IMR-90 (cell line): ENCODE measurements around the gene ASPRV1. TPM values are rescaled to one million over a fixed set of nuclear protein-coding genes. Genes with fewer than 3 reads are reported as not detected.

ENCODE experiments used
- ATAC-seq: fragments of 200-7000 bp; cut with Tn5 transposase; 2 replicates; pipeline ENCODE4 v1.9.1; 2020; ENCODE audit warnings: low read depth, mild to moderate bottlenecking, moderate library complexity
- BruUV-seq: library from RNA; stranded (reverse); fragments of 400-500 nt; replicated peaks from 2 replicates; lab custom pipeline; 2021; lab: Mats Ljungman, UMichigan
- CTCF ChIA-PET: fragments of 300-600 bp; formaldehyde crosslinking; extraction: SDS; loops from one replicate; lab custom pipeline; 2021; ENCODE audit warnings: antibody characterized with exemption; lab: Yijun Ruan, JAX
- POLR2A ChIA-PET: fragments of 300-600 bp; sonication (Branson Sonifier 250); formaldehyde crosslinking; loops from one replicate; lab custom pipeline; 2022; ENCODE audit warnings: antibody characterized with exemption; ENCODE audit not compliant: unreplicated experiment; lab: Charles Lee
- DNase-seq: peaks from one replicate; pipeline ENCODE4 v3.0.0; 2013
- H2AFZ ChIP-seq: replicated peaks from 2 replicates; pipeline ENCODE3; 2013; ENCODE audit warnings: low read length, mild to moderate bottlenecking; ENCODE audit not compliant: poor library complexity
- H2AK5ac ChIP-seq: 2 replicates; pipeline ENCODE4 v1.6.1; 2013; ENCODE audit warnings: low read depth, low read length, inconsistent platforms
- H2AK9ac ChIP-seq: replicated peaks from 2 replicates; pipeline ENCODE3; 2013; ENCODE audit warnings: mild to moderate bottlenecking, low read depth, low read length, moderate library complexity; ENCODE audit not compliant: poor library complexity
- H2BK120ac ChIP-seq: 2 replicates; pipeline ENCODE4 v1.6.1; 2013; ENCODE audit warnings: low read depth, low read length, inconsistent platforms
- H2BK15ac ChIP-seq: 3 replicates; pipeline ENCODE4 v1.6.1; 2013; ENCODE audit warnings: low read depth, low read length, inconsistent platforms
- H2BK20ac ChIP-seq: 2 replicates; pipeline ENCODE4 v1.6.1; 2013; ENCODE audit warnings: low read depth, mild to moderate bottlenecking, inconsistent platforms, low read length, moderate library complexity
- H2BK5ac ChIP-seq: 2 replicates; pipeline ENCODE4 v1.6.1; 2013; ENCODE audit warnings: mild to moderate bottlenecking, low read depth, low read length, inconsistent platforms; ENCODE audit not compliant: poor library complexity, severe bottlenecking
- H3K14ac ChIP-seq: replicated peaks from 2 replicates; pipeline ENCODE4 v1.6.1; 2013; ENCODE audit warnings: low read depth, low read length, inconsistent platforms
- H3K18ac ChIP-seq: 2 replicates; pipeline ENCODE4 v1.6.1; 2013; ENCODE audit warnings: low read depth, low read length, control low read depth
- H3K23ac ChIP-seq: 2 replicates; pipeline ENCODE4 v1.6.1; 2013; ENCODE audit warnings: low read depth, low read length, inconsistent platforms
- H3K27ac ChIP-seq: 2 replicates; pipeline ENCODE4 v1.5.1; 2013; ENCODE audit warnings: mild to moderate bottlenecking, control low read depth, low read length; ENCODE audit not compliant: insufficient read depth
- H3K27me3 ChIP-seq: 2 replicates; pipeline ENCODE4 v1.6.1; 2013; ENCODE audit warnings: low read length; ENCODE audit not compliant: control insufficient read depth, insufficient read depth
- H3K36me3 ChIP-seq: 2 replicates; pipeline ENCODE4 v1.6.1; 2013; ENCODE audit warnings: low read length, mixed read lengths; ENCODE audit not compliant: control insufficient read depth, insufficient read depth
- H3K4ac ChIP-seq: 2 replicates; pipeline ENCODE4 v1.6.1; 2013; ENCODE audit warnings: low read depth, low read length, inconsistent platforms
- H3K4me1 ChIP-seq: 2 replicates; pipeline ENCODE4 v1.6.1; 2013; ENCODE audit warnings: low read length, mixed read lengths; ENCODE audit not compliant: control insufficient read depth, insufficient read depth
- H3K4me2 ChIP-seq: 2 replicates; pipeline ENCODE4 v1.6.1; 2013; ENCODE audit warnings: low read depth, mild to moderate bottlenecking, control low read depth, low read length, moderate library complexity
- H3K4me3 ChIP-seq: 2 replicates; pipeline ENCODE4 v1.5.1; 2013; ENCODE audit warnings: low read depth, mild to moderate bottlenecking, control low read depth, low read length, moderate library complexity; ENCODE audit not compliant: insufficient read depth
- H3K56ac ChIP-seq: 2 replicates; pipeline ENCODE4 v1.6.1; 2013; ENCODE audit warnings: low read length, inconsistent platforms; ENCODE audit not compliant: insufficient read depth; ENCODE audit errors: extremely low read depth
- H3K79me1 ChIP-seq, 2 experiments: 2 replicates each; pipeline ENCODE4 v1.6.1; 2013; ENCODE audit warnings: low read length in 2 of 2, inconsistent platforms in 1 of 2, low read depth in 1 of 2
- H3K9ac ChIP-seq: 2 replicates; pipeline ENCODE4 v1.6.1; 2013; ENCODE audit warnings: low read depth, low read length, control low read depth
- H3K9me1 ChIP-seq: 2 replicates; pipeline ENCODE4 v1.6.1; 2013; ENCODE audit warnings: low read length, inconsistent platforms; ENCODE audit not compliant: insufficient read depth
- H3K9me3 ChIP-seq: 2 replicates; pipeline ENCODE4 v1.6.1; 2013; ENCODE audit warnings: low read length; ENCODE audit not compliant: control insufficient read depth, insufficient read depth
- H4K20me1 ChIP-seq: 2 replicates; pipeline ENCODE4 v1.6.1; 2013; ENCODE audit warnings: low read length, inconsistent platforms; ENCODE audit not compliant: insufficient read depth
- H4K5ac ChIP-seq: 2 replicates; pipeline ENCODE4 v1.6.1; 2013; ENCODE audit warnings: mild to moderate bottlenecking, low read depth, low read length, control low read depth
- H4K8ac ChIP-seq, 2 experiments: 2 replicates each; pipeline ENCODE4 v1.6.1; 2013; ENCODE audit warnings: low read depth in 2 of 2, low read length in 2 of 2, control low read depth in 1 of 2, inconsistent platforms in 1 of 2
- H4K91ac ChIP-seq: 2 replicates; pipeline ENCODE4 v1.6.1; 2013; ENCODE audit warnings: low read depth, low read length, inconsistent platforms; ENCODE audit not compliant: insufficient read depth
- BHLHE40 ChIP-seq: fragments of 150-350 bp; IDR thresholded peaks from 2 replicates; pipeline ENCODE4 v1.6.1; 2016; ENCODE audit warnings: mild to moderate bottlenecking, low read depth, low read length
- CEBPB ChIP-seq: IDR thresholded peaks from 2 replicates; pipeline ENCODE4 v1.6.1; 2012; ENCODE audit warnings: low read depth, low read length, improper control_type of control experiment
- CHD1 ChIP-seq: IDR thresholded peaks from 2 replicates; pipeline ENCODE4 v1.6.1; 2012; ENCODE audit warnings: low read depth, low read length, improper control_type of control experiment
- FOS ChIP-seq: fragments of 150-350 bp; IDR thresholded peaks from 2 replicates; pipeline ENCODE4 v1.6.1; 2016; ENCODE audit warnings: low read depth, low read length
- MAFK ChIP-seq: IDR thresholded peaks from 2 replicates; pipeline ENCODE4 v1.6.1; 2012; ENCODE audit warnings: low read depth, low read length, improper control_type of control experiment
- MAZ ChIP-seq: IDR thresholded peaks from 2 replicates; pipeline ENCODE4 v1.6.1; 2012; ENCODE audit warnings: low read depth, mild to moderate bottlenecking, low read length, improper control_type of control experiment, moderate library complexity, borderline replicate concordance
- MXI1 ChIP-seq: IDR thresholded peaks from 2 replicates; pipeline ENCODE4 v1.6.1; 2012; ENCODE audit warnings: low read depth, mild to moderate bottlenecking, low read length, moderate library complexity, borderline replicate concordance
- NFE2L2 ChIP-seq: fragments of 150-350 bp; IDR thresholded peaks from 2 replicates; pipeline ENCODE4 v1.6.1; 2016; ENCODE audit warnings: low read depth, mild to moderate bottlenecking, low read length
- POLR2A ChIP-seq: IDR thresholded peaks from 2 replicates; pipeline ENCODE4 v1.6.1; 2012; ENCODE audit warnings: mild to moderate bottlenecking, low read depth, low read length
- RAD21 ChIP-seq: IDR thresholded peaks from 2 replicates; pipeline ENCODE4 v1.6.1; 2012; ENCODE audit warnings: low read length, improper control_type of control experiment
- RCOR1 ChIP-seq: IDR thresholded peaks from 2 replicates; pipeline ENCODE4 v1.6.1; 2012; ENCODE audit warnings: mild to moderate bottlenecking, low read length, improper control_type of control experiment; ENCODE audit not compliant: insufficient replicate concordance
- RFX5 ChIP-seq: IDR thresholded peaks from 2 replicates; pipeline ENCODE4 v1.8.0; 2012; ENCODE audit warnings: low read depth, mild to moderate bottlenecking, low read length, moderate library complexity
- SMC3 ChIP-seq: fragments of 150-350 bp; IDR thresholded peaks from 2 replicates; pipeline ENCODE4 v1.6.1; 2016; ENCODE audit warnings: low read depth, mild to moderate bottlenecking, antibody characterized with exemption, low read length, moderate library complexity
- WGBS, 2 experiments: methylation state at CpG; one replicate each; pipeline versions ENCODE4 v1.1.5 to v1.1.7; 2013; ENCODE audit warnings: missing lambda C conversion rate in 2 of 2; ENCODE audit not compliant: insufficient read length in 1 of 2; ENCODE audit errors: extremely low coverage in 2 of 2; 5-methylcytosine and 5-hydroxymethylcytosine counted together
- dilution Hi-C: fragments of 300-500 bp; cut with HindIII; formaldehyde crosslinking; loops from one replicate; pipeline ENCODE4 v1.14.3; 2018; ENCODE audit warnings: low sequenced_read_pairs; ENCODE audit not compliant: unreplicated experiment
- in situ Hi-C: fragments of 300-500 bp; cut with MboI; formaldehyde crosslinking; loops from 3 replicates; pipeline ENCODE4 v1.14.3; 2019; ENCODE audit warnings: low sequenced_read_pairs, inconsistent platforms, mixed read lengths
- intact Hi-C: fragments of 100-400 bp; cut with micrococcal nuclease; formaldehyde crosslinking; loops from 2 replicates; pipeline ENCODE4 v1.10.0; 2022
- polyA plus RNA-seq, 3 experiments: library from polyadenylated mRNA; depleted of rRNA; stranded (reverse); fragments of >200 nt; gene quantifications; 2 replicates each; pipeline ENCODE4 v1.2.3, GENCODE V29; 2012; ENCODE audit warnings: low replicate concordance in 1 of 3
- total RNA-seq: library from RNA; depleted of rRNA; stranded (reverse); fragments of >200 nt; gene quantifications from 2 replicates; pipeline ENCODE4 v1.2.3, GENCODE V29; 2012
- TF ChIP-seq, protein P1 (sequence below): fragments of 150-350 bp; IDR thresholded peaks from 2 replicates; pipeline ENCODE4 v1.6.1; 2016; ENCODE audit warnings: low read depth, mild to moderate bottlenecking, low read length, moderate library complexity, borderline replicate concordance
- TF ChIP-seq, protein P2 (sequence below): conservative IDR thresholded peaks from 2 replicates; pipeline ENCODE4 v1.5.1; 2012; ENCODE audit warnings: mild to moderate bottlenecking, low read depth, low read length, improper control_type of control experiment
- TF ChIP-seq, protein P3 (sequence below): fragments of 150-350 bp; IDR thresholded peaks from 2 replicates; pipeline ENCODE4 v1.6.1; 2017; ENCODE audit warnings: mild to moderate bottlenecking, antibody characterized with exemption, low read length, low read depth

Gene ASPRV1
- total and polyA plus RNA-seq, 2 of the 4 experiments (the other 2 are of a cell fraction): 0.14 to 0.18 TPM

DNA sequence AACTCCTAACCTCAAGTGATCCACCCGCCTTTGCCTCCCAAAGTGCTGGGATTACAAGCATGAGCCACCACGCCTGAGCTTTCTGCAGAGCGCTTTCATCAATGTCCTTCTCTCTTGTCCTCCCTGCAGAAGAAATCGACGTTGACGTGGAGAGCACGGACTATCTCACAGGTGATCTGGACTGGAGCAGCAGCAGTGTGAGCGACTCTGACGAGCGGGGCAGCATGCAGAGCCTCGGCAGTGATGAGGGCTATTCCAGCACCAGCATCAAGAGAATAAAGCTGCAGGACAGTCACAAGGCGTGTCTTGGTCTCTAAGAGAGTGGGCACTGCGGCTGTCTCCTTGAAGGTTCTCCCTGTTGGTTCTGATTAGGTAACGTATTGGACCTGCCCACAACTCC lies 23.5 kb downstream of the ASPRV1 start:
- H2AK5ac ChIP-seq: no peak overlapping the region
- no peak overlapping the region for H2BK5ac ChIP-seq
- CTCF ChIA-PET: no interaction called here

More for the DNA sequence above, 23.5 kb downstream of the ASPRV1 start:
- in situ Hi-C loops (no loop called here), dilution Hi-C loops (no loop called here), intact Hi-C loops (no loop called here)
- Histone ChIP-seq H3K27ac (no peak overlapping the region), H3K79me1 (peaks cover 10 to 13% of the 10 kb centered on the region in 2 experiments), H2AFZ (no peak overlapping the region), H3K4me3 (no peak overlapping the region), H3K23ac (no peak overlapping the region), H3K14ac (no peak overlapping the region), H2BK15ac (no peak overlapping the region), H2BK20ac (no peak overlapping the region), H3K4me2 (no peak overlapping the region), H3K4ac (no peak overlapping the region), H2BK120ac (no peak overlapping the region), H4K20me1 (no peaks in the 10 kb centered on the region), H3K27me3 (no peaks in the 10 kb centered on the region), H3K56ac (no peak overlapping the region), H3K9ac (no peak overlapping the region), H3K36me3 (peaks cover 31% of the 10 kb centered on the region), H3K18ac (no peak overlapping the region), H4K91ac (no peak overlapping the region), H3K9me3 (no peaks in the 10 kb centered on the region), H2AK9ac (no peak overlapping the region), H3K4me1 (peaks cover 9% of the 10 kb centered on the region), H4K8ac (no peak overlapping the region), H3K9me1 (peaks cover 12% of the 10 kb centered on the region), H4K5ac (no peak overlapping the region)
- POLR2A ChIA-PET: no interaction called here
- DNase-seq (no peak), ATAC-seq (no peak)
- BruUV-seq: no TSS peak
- WGBS, 2 experiments: 100% methylated on average over 6 of the region's 14 CpGs; no CpG with 5 or more reads in 1 of the 2 experiments
- TF ChIP-seq FOS (no peak), NFE2L2 (no peak), MAFK (no peak), CHD1 (no peak), MXI1 (no peak), BHLHE40 (no peak), SMC3 (no peak), RAD21 (no peak), MAZ (no peak), RFX5 (no peak), POLR2A (no peak), RCOR1 (no peak), CEBPB (no peak)
- TF ChIP-seq, protein P1, sequence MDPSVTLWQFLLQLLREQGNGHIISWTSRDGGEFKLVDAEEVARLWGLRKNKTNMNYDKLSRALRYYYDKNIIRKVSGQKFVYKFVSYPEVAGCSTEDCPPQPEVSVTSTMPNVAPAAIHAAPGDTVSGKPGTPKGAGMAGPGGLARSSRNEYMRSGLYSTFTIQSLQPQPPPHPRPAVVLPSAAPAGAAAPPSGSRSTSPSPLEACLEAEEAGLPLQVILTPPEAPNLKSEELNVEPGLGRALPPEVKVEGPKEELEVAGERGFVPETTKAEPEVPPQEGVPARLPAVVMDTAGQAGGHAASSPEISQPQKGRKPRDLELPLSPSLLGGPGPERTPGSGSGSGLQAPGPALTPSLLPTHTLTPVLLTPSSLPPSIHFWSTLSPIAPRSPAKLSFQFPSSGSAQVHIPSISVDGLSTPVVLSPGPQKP: no peak
- TF ChIP-seq, protein P2, sequence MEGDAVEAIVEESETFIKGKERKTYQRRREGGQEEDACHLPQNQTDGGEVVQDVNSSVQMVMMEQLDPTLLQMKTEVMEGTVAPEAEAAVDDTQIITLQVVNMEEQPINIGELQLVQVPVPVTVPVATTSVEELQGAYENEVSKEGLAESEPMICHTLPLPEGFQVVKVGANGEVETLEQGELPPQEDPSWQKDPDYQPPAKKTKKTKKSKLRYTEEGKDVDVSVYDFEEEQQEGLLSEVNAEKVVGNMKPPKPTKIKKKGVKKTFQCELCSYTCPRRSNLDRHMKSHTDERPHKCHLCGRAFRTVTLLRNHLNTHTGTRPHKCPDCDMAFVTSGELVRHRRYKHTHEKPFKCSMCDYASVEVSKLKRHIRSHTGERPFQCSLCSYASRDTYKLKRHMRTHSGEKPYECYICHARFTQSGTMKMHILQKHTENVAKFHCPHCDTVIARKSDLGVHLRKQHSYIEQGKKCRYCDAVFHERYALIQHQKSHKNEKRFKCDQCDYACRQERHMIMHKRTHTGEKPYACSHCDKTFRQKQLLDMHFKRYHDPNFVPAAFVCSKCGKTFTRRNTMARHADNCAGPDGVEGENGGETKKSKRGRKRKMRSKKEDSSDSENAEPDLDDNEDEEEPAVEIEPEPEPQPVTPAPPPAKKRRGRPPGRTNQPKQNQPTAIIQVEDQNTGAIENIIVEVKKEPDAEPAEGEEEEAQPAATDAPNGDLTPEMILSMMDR: no peak
- TF ChIP-seq, protein P3, sequence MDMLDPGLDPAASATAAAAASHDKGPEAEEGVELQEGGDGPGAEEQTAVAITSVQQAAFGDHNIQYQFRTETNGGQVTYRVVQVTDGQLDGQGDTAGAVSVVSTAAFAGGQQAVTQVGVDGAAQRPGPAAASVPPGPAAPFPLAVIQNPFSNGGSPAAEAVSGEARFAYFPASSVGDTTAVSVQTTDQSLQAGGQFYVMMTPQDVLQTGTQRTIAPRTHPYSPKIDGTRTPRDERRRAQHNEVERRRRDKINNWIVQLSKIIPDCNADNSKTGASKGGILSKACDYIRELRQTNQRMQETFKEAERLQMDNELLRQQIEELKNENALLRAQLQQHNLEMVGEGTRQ: no peak
